NCI-H69 (cell line): ENCODE measurements around the gene RHEBL1.

Experiments used
- DNase-seq: peaks from one replicate; lab custom pipeline; 2025; lab: John Stamatoyannopoulos, UW

Gene RHEBL1

GRCh38 chr12:49069507-49070346 lies at the start of gene RHEBL1:
RHEBL1 (minus strand) TSS chr12:49069979; CDS start chr12:49069785, 194 bp downstream.
- DNase-seq: peak; percentile 99

- DNase-seq: no peak
These were observed 41.4 kb upstream of the RHEBL1 start for GRCh38 chr12:49111206-49111605.

GRCh38 chr12:49110464-49111155 lies 40.8 kb upstream of the RHEBL1 start, which contains the start of gene LMBR1L:
LMBR1L (minus strand) TSS chr12:49110847; CDS start chr12:49110555, 292 bp downstream.
- DNase-seq: peak; percentile 99

- DNase-seq: peak; percentile 65
These were observed 40.1 kb upstream of the RHEBL1 start for GRCh38 chr12:49109641-49110463.

- no peak for DNase-seq
These were observed 39.2 kb upstream of the RHEBL1 start for GRCh38 chr12:49108958-49109404.

- no peak for DNase-seq
These were observed 35.8 kb upstream of the RHEBL1 start for GRCh38 chr12:49105504-49106084.

- no peak for DNase-seq
These were observed 35.0 kb upstream of the RHEBL1 start for GRCh38 chr12:49104822-49105221.

GRCh38 chr12:49100380-49100779 lies 30.6 kb upstream of the RHEBL1 start:
- DNase-seq: no peak

GRCh38 chr12:49098703-49099102 lies 28.9 kb upstream of the RHEBL1 start:
- no peak for DNase-seq

GRCh38 chr12:49098035-49098451 lies 28.3 kb upstream of the RHEBL1 start:
- DNase-seq: peak; percentile 55

- no peak for DNase-seq
These were observed 27.6 kb upstream of the RHEBL1 start for GRCh38 chr12:49097381-49097780.

GRCh38 chr12:49094975-49095365 lies 25.2 kb upstream of the RHEBL1 start:
- DNase-seq: no peak

GRCh38 chr12:49094160-49094974 lies 24.6 kb upstream of the RHEBL1 start, which contains the start of gene DHH:
DHH (minus strand) TSS chr12:49094801; CDS start chr12:49094512, 289 bp downstream.
- DNase-seq: peak; percentile 69

GRCh38 chr12:49093792-49094159 lies 24.0 kb upstream of the RHEBL1 start:
- peak; percentile 69 for DNase-seq

GRCh38 chr12:49092816-49093406 lies 23.1 kb upstream of the RHEBL1 start:
- DNase-seq: no peak

- DNase-seq: peak; percentile 67
These were observed 22.5 kb upstream of the RHEBL1 start for GRCh38 chr12:49092086-49092815.

GRCh38 chr12:49091836-49092085 lies 22.0 kb upstream of the RHEBL1 start:
- DNase-seq: no peak

- DNase-seq: no peak
These were observed 21.5 kb upstream of the RHEBL1 start for GRCh38 chr12:49091056-49091835.
